Prostate gland (tissue), 2 donors: ENCODE measurements around the gene MYL2.

ENCODE experiments used
- POLR2A ChIP-seq: fragments of 450-650 bp; IDR thresholded peaks from one replicate; pipeline ENCODE4 v1.6.1; 2016; ENCODE audit warnings: antibody characterized with exemption, mild to moderate bottlenecking
- TF ChIP-seq, protein P1 (sequence below), 4 experiments: fragments of 200-600 bp in 2 of 4; fragments of 450-650 bp in 2 of 4; sonication (generic) in 2 of 4; IDR thresholded peaks; 1 replicate in 3 of 4; 2 replicates in 1 of 4; pipeline ENCODE4 v1.5.1; 2016 to 2019; ENCODE audit warnings: antibody characterized with exemption in 4 of 4, mild to moderate bottlenecking in 2 of 4, moderate library complexity in 2 of 4

GRCh38 chr12:110921262-110921661, 883 bp upstream of the MYL2 start:
- TF ChIP-seq, protein P1, sequence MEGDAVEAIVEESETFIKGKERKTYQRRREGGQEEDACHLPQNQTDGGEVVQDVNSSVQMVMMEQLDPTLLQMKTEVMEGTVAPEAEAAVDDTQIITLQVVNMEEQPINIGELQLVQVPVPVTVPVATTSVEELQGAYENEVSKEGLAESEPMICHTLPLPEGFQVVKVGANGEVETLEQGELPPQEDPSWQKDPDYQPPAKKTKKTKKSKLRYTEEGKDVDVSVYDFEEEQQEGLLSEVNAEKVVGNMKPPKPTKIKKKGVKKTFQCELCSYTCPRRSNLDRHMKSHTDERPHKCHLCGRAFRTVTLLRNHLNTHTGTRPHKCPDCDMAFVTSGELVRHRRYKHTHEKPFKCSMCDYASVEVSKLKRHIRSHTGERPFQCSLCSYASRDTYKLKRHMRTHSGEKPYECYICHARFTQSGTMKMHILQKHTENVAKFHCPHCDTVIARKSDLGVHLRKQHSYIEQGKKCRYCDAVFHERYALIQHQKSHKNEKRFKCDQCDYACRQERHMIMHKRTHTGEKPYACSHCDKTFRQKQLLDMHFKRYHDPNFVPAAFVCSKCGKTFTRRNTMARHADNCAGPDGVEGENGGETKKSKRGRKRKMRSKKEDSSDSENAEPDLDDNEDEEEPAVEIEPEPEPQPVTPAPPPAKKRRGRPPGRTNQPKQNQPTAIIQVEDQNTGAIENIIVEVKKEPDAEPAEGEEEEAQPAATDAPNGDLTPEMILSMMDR (IDR thresholded peaks at IDR 0.05), result no peak
- no peak for TF ChIP-seq POLR2A
